NCI-H128 (cell line): ENCODE measurements around the gene NATD1.

Source experiments
- DNase-seq: peaks from one replicate; lab custom pipeline; 2025; ENCODE audit not compliant: unreplicated experiment; lab: John Stamatoyannopoulos, UW

The NATD1 gene

GRCh38 chr17:21252796-21253645 is at the start of gene NATD1:
Gene NATD1 (minus strand): TSS chr17:21253410. CDS start chr17:21253264, 146 bp downstream.
- DNase-seq: peak; percentile 11

GRCh38 chr17:21301593-21302550 is 48.7 kb upstream of the NATD1 start:
- DNase-seq: no peak

GRCh38 chr17:21300601-21301571 is 47.7 kb upstream of the NATD1 start:
- DNase-seq: no peak

GRCh38 chr17:21299981-21300600 is 46.9 kb upstream of the NATD1 start:
- DNase-seq: no peak

- DNase-seq: no peak
Observed at GRCh38 chr17:21298983-21299519, 45.8 kb upstream of the NATD1 start.

GRCh38 chr17:21298056-21298982 is 45.1 kb upstream of the NATD1 start:
- no peak for DNase-seq

GRCh38 chr17:21297597-21297996 is 44.4 kb upstream of the NATD1 start:
- DNase-seq: no peak

- DNase-seq: no peak
Observed at GRCh38 chr17:21297026-21297520, 43.9 kb upstream of the NATD1 start.

GRCh38 chr17:21296097-21297025 is 43.2 kb upstream of the NATD1 start:
- DNase-seq: no peak

- DNase-seq: no peak
Observed at GRCh38 chr17:21295036-21295952, 42.1 kb upstream of the NATD1 start.

- DNase-seq: no peak
Observed at GRCh38 chr17:21294321-21295035, 41.3 kb upstream of the NATD1 start.

- DNase-seq: no peak
Observed at GRCh38 chr17:21293831-21294210, 40.6 kb upstream of the NATD1 start.

- DNase-seq: no peak
Observed at GRCh38 chr17:21292867-21293830, 39.9 kb upstream of the NATD1 start.

- no peak for DNase-seq
Observed at GRCh38 chr17:21291862-21292261, 38.7 kb upstream of the NATD1 start.

GRCh38 chr17:21291357-21291756 is 38.1 kb upstream of the NATD1 start:
- DNase-seq: no peak
